A549 treated with AZD9567 at 1 μM for 4 hours (cell line): Measurements from ENCODE around the gene NSUN7. TPM values are rescaled to one million over a fixed set of nuclear protein-coding genes. Genes with fewer than 3 reads are reported as not detected.

Experiments used
- total RNA-seq: library from RNA; stranded (reverse); fragments of 200-300 nt; extraction: Qiagen RNA extraction; gene quantifications from 5 replicates; pipeline ENCODE4 v1.2.3, GENCODE V29; 2022; ENCODE audit not compliant: insufficient read depth

The NSUN7 gene
- total RNA-seq: 0.20 to 0.65 TPM (median 0.43 TPM) in 4 of 5 replicates, not detected in the other

DNA sequence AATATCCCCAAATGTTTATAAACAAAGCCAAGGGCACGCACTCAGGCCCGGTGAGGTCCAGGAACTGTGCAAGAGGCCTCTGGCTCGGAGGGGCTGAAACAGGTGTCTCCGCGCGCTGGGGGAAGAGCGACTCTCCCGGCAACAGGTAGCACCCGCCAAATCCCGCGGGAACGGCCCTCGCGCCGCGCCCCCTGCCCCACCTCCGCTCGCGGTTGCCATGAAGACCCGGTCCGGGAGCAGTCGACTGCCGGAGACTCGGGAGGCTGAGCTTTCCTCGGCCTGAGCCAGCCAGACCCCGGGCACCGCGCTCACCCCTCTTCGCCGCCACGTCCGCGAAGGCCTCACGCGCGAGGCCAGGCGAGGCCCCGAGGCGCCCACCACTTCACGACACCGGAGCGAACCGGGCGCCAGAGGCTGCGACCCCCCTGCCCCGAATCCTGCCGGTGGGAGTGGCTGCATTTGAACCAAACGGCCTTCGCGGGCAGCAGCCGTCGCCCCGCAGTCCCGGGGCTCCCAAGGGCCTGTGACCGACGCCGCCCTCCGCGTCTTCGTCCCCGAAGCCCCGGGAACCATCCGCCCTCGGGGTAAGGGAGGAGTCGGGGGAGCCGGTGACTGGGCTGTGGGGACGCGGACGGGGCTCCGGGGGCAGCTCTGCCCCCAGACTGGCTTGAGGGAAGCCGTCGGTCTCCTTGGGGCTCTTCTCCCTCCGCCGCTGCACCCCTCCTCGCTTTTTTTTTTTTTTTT, at the start of gene NSUN7:
Gene NSUN7, plus strand, starts transcription at position 239 of the 744 bp plus-strand sequence. CDS start 739 bp downstream, outside the sequence.

Other genes with a start within 250 kb of the NSUN7 start
- 15.7 to 30.5 TPM (median 17.8 TPM) in 5 replicates for gene RBM47, start 120.1 kb upstream of the NSUN7 start, total RNA-seq